NCI-H2029 (cell line): ENCODE data around the gene COL8A1.

Source experiments
- DNase-seq: peaks from one replicate; lab custom pipeline; 2025; lab: John Stamatoyannopoulos, UW

The COL8A1 gene

DNA sequence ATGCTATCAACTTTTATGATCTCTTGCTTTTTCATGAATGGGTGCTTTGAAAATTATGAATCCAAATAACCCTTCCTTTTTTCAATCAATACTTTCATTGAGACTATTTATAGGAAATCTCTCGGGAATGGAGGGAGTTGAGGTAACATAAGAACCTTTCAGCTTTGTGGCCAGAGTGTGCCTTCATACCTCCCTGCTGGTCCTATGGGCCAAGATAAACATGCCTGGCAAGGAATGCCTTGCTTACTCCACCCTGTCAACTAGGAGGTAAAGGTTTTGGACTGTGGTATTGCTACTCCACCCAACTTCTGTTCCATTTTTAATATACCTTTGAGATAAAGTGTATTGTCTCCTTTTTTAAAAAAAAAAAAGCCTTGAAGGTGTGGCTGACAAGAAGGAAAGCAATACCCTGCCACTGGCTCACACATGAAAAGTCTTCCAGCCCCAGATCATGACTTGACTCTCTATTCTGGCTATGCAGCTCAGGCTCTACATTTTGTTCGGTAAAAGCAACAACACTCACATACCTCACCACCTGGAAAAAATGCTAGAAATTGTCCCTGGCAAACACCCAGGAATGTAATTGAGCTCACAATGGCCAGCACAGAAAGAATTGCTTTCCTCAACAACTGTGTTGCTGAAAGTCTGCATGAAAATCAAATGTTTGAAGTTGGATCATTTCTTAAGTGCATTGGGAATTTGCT, 35.8 kb downstream of the COL8A1 start:
- no peak for DNase-seq

DNA sequence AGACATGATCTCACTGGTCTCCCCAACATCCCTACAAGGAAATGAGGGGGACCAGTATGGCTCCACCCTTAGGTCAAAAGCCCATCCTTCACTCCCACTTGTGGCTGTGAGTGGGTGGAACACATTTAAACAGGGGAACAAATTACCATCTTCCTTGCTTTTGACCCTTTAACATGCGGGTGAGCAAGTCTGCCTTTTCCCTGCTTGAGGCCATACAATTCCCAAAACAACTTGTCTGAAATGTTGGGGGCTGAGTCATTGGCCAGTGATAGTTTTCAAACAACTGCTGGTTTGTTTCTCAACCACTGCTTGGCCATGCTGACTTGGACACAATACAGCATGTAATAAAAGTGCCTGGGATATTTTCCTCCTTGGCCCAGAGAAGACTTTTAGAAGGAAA, 39.6 kb downstream of the COL8A1 start:
- DNase-seq = no peak

DNA sequence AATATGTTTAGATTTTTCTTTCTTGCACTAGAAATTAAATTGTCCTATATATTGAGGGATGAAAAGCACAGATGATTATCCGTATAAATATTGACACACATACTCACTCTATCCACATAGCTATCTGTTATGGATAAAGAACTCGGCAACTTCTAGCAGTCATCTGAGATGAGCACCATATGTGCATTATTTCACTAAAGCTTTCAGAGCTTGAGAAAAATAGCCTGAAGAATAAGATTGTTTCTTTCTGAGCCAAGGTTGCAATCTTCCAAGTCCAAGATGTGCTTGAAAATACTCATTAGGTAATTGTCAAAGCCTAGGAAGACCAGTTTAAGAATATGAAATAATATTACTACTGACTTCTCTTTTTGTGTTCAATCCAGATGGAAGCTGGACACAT, 40.5 kb downstream of the COL8A1 start:
- DNase-seq = no peak

DNA sequence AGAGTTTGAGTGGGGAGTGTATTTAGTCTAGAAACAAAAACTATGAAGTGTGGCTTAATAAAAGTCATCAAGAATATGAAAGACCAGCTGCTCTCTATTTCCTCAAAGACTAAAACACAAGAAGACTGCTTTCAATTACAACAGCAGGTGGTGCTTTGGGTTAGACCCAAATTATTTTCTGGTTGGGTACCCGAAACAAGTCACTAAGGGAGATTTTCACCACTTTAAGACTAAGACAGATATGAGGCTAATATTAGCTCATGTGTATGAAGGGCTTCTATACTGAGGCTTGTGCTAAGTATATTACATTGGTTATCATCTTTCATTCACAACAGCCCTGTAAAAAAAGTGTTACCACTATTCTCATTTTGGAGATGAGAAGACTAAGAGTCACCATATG, 43.1 kb downstream of the COL8A1 start:
- no peak for DNase-seq

DNA sequence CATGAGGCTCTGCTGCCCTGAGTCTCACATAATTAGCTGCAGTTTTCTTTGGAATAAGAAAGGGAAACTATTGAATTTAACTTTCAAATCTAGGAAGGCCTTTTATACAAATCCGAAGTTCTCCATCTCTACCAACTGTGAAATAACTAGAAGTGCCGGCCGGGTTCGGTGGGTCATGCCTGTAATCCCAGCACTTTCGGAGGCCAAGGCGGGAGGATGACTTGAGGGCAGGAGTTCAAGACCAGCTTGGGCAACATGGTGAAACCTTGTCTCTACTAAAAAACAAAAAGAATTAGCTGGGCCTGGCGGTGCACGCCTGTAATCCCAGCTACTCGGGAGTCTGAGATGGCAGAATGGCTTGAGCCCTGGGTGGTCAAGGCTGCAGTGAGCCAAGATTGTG, 43.6 kb downstream of the COL8A1 start:
- no peak for DNase-seq

DNA sequence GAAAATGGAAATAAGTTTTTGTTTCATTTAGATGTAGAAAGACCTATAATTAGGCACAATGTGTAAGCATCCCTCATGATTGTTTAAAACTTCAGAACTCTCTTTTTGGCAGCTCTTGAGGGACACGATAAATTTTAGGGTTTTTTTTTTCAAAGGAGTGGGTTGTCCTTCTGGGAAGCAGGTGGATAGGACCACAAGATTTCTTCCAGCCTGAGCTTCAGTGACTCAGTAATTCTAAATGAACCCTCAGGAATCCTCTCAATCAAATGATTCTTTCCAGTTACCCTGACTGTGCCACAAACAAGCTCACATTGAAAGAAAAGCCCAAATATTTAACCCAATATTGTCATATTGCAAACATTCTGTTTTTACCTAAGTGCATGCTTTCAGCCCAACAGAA, 45.1 kb downstream of the COL8A1 start:
- no peak for DNase-seq

DNA sequence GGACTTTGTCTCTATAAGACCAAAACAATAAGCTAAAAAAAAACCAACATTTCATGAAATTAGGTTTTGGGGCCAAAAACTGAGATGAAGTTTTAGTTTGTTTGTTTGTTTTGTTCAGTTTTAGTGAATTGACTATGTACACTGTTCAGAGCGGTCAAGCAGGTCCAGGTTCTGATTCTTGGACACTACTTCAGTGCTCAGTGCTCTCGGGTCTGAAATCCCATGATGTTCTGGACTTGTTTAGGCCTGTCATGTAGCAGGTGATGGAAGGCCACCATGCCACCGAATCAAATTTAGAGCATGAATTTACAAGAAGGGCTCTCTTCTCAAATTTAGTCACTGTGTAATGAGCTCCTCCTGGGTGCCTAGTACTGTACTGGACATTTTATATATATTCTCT, 45.5 kb downstream of the COL8A1 start:
- no peak for DNase-seq

DNA sequence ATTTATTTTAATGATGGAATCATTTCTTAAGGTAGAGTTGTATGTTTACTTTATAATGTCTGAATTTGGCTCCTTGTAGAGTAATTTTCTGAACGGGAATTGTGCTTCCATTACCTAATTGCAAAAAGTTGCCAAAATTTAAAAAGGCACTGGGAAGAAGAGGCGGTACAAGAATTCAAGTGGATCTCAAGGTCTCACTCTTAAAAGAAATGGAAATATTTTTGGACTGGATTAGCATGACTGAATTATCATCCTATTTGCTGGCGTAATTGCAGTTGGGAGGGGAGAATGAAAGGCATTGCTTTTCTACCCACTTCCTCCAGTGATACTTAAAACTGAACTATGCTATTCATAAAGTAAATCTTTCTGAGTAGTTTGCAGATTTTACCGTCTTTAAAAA, 46.2 kb downstream of the COL8A1 start:
- no peak for DNase-seq

DNA sequence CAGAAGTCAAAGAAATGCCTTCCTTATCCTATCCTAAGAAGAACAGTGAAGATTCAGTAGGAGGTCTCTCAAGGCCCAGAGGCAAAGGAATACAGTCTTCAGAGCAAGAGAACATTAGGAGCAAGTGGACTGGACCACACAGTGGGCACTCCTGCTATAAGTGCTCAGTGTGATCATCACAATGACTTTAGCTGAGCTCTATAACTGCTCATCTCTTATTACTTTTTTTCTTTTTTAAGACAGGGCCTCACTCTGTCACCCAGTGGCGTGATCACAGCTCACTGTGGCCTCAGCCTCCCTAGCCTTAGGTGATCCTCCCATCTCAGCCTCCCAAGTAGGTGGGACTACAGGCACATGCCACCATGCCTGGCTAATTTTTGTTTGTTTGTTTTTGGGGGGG, 48.1 kb downstream of the COL8A1 start:
- DNase-seq = no peak

DNA sequence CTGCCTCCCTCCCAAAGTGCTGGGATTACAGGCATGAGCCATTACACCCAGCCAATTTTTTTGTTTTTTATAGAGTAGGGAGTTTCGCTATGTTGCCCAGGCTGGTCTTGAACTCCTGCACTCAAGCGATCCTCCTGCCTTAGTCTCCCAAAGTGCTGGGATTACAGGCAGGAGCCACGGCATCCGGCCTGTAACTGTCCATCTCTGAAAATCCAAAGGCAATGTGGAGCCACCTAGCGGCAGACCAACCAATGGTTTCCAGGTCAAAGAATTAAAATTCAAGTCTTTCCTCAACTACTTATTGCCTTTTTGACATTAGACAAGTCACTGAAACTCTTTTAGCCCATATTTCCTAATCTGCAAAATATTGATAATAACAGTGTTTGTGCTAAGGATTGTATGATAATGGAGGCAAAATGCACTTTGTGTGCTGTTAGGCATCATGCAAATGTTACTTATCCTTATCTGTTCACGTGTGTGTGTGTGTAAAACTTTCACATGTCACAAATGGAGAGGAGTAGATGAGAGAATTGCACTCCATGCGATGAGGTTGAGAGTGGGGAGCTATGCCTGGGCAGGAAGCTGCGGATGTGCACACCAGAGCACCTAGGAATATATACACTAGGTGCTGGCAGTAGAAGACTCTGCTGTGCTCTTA, 48.7 kb downstream of the COL8A1 start:
- DNase-seq = no peak

DNA sequence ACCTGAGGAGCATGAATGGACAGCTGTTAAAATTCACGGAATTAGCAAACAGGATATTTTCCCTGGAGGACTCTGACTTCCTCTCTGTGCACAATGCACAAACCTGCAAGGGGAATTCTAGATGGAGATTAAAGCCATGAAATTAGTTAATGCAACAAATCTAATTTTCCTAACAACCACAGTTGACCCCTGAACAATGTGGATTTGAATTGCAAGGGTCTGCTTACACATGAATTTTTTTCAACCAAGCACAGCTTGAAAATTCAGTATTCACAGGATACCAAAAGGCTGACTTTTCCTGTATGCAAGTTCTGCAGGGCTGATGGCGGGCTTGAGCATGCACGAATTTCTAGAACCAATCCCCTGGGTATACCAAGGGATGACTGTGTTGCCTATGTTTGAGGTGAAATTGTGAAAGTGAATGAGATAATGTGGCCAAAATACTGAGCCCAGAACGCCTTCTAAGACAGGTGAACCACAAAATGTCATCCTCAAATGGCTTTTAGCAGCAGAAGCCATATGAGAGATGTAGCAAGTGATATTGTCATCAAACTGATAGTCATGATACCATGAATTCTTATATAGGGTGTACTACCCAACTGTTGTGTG, 52.5 kb downstream of the COL8A1 start:
- no peak for DNase-seq

DNA sequence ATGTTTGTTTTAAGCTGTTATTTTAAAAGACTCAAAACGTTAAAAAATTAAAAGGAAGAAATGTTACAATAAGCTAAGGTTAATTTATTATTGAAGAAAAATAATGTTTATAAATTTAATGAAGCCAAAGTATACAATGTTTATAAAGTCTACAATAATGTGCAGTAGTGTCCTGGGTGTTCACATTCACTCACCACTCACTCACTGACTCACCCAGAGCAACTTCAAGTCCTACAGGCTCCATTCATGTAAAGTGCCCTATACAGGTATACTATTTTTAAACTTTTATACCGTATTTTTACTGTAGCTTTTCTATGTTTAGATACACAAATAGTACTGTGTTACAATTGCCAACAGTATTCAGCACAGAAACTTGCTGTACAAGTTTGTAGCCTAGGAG, 55.2 kb downstream of the COL8A1 start:
- DNase-seq = no peak

DNA sequence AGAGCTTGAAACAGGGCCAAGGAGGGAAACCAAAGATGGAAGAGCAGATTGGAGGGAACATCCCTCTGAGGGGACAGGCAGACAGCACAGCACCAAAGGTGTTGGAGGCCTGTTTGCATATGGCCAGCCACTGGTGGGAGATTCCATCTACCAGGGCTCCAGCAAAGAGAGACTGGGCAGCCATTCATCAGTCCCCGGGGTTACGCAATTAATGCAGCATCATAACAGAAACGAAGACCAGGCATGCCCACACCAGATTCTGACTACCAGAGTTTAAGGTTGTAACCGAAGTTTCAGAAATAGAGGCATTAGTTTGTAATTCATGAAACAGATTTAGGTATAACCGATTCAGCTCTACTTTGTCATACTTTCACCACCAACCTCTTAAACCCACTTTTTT, 58.1 kb downstream of the COL8A1 start:
- DNase-seq = no peak

DNA sequence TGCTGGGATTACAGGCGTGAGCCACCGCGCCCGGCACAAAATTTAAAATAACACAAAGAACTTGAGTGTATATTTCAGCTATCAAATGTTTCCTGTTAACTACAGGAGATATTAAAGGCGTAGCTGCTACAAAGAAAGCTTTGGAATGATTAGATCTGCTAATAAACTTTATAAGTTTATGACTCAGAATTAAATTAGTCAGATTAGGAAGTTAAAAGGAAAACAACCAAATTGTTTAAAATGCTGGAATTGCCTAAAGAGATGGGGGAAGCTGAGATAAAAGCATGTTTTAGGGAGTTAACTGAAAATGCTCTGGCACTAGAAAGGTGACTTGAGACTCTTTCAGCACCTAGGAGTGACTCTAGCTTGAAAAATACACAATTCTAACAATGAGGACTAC, 58.9 kb downstream of the COL8A1 start:
- DNase-seq = no peak

DNA sequence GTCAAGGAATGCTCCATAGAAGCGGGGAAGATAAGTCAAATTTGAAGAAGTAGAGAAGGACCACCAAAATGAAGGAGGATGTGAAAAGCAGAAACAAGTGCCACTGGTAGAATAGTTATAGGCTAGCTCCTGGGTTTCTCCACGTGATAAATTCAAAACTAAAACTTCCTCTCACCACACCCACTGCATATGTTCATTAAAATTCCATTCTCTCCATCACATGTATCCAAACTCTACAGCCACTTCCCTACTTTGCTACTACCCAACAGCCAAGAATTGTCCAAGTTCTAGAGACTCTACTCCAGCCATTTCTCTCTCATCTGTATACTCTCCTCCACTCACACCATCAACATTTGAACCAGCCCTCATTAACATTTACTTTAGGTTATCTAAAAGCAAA, 60.5 kb downstream of the COL8A1 start:
- DNase-seq = no peak

DNA sequence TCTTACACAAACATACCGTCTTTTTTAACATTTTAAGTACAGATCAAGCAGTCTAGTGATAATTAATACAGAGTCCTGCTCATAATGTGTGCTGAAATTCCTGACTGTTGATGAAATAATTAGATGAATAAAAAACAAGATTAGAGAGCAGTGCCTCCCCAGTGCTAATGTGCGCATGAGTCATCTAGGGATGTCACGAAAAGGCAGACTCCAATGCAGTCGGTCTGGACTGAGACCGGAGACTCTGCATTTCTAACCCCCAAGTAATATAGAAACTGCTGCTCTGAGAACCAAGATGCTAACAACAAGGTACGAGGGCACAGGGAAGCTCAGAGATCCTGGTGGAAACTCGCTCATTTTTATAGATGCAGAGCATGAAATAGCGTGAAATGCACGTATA, 61.4 kb downstream of the COL8A1 start:
- DNase-seq = no peak

DNA sequence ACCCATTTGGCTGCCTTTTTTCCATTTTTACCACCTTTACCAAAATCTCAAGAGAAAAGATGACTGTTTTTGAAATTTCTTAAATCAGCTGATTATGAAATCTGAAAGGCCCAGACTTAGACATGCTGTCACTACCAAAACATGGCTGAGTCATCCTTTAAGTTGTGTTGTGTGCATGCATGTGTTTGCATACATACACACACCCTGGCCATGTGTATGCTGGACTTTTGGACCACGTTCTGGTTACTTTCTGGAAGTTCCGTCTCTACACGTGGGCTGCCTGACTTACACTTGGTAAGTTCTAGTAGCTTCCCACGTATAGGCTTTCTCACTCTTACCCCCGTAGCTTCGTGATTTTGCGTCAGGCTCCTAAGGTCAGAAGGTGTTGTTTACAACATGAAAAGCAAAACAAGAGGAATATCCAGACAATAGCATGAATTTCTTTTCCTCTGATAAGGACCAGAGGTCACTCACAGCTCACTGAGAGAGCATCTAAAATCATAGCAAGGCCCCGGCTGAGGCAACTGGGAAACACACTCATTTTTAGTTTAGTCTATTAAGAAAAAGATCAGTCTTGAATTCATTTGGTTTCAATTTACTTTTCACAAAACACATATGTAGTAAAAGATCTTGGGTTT, 62.4 kb downstream of the COL8A1 start:
- DNase-seq = no peak

DNA sequence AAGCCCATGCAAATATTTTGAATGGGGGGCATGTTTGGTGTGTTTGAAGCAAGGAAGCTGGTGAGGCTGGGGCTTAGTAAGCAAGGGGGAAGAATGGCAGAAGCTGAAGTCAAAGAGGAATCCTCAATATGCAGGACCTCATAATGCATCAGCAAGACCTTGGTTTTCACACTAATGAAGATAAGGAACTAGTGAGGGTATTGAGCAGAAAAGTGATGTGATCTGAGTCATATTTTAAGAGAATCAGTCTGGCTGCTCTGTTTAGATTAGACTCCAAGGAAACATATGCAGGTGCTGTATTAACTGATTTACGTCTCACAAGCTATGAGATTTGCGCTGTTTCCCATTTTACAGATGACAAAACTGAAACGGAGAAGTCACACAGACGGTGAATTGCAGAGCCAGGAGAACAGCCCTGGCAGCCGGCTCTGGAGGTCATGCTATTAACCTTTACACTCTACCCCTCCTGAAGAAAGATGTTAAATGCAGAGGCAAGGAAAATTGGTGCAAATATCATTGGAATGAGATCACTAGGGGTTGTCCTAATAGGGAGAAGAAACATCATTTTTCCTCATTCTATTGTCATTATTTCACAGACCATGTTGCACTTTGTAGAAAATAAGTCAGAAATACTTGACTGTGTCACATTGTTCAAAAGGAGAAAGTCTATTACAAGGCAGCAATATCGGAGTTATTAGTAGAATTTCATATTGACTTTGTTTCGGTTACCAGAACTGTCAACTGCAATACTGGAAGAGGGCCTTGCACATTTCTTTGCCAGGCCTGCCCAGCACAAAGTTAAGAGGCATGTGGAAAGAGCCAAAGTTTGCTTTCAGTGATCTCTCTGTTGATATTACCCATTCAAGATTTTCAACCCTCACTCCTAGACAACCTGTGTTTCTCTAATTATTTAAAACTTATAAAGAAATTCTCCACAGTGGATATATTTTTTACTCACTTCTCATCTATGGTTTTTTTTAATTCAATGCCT, 64.9 kb downstream of the COL8A1 start:
- no peak for DNase-seq

DNA sequence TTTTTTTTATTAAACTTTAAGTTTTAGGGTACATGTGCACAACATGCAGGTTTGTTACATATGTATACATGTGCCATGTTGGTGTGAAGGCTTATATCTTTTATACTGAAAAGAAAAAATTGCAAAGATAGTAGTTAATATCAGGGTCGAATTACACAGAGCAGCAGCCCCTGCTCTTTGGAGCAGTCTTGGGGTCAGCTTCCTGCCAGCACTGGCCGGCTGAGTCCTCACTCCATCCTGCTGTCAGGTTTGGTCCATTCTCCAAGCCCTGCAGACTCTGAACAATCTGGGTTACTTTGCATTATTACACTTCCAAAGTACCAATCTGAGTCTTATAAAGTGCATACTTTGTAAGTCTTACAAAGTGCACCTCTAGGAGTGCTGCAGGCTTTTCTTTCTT, 66.0 kb downstream of the COL8A1 start:
- no peak for DNase-seq

DNA sequence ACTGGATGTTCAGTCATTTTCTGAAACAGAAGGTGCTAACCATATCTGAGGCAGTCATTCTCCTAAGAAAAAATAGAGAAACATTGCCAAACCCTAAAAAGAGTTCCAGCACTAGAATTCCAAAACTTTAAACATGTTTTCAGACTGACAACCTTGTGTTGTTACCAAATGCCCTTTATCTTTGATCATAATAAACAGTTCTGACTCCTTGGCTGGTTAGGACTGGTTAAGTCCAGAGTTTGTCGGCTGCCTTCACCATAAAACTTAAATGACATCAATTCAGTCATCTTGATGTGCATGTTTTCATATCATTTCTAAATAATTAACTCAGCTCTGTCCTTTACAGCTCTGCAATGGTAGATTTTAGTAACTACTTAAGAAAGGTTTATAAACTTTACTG, 68.0 kb downstream of the COL8A1 start:
- no peak for DNase-seq

DNA sequence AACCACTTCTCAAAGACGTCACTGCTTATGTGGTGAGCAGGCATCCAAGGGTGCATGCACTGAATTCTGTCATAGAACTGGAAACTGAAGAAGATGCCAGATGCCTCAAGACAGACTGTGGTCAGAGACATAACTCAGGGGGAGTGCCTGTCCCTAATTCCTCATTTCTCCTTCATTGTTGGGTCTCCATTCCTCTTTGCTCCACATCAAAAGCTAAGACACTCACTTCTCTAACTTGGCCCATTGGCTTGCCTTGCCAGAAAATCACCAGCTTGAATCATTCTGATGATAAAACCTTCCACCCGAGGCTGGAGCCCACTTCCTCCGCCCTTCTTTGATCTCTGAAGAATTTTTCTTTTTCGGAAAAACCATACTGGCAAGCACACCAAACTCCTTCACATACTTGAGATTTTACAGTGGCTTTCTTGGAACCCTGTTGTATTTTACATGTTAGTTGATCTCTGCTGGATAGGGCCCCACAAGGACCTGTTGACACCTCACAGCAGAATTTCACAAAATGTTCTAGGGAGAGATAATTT, 69.9 kb downstream of the COL8A1 start:
- no peak for DNase-seq

DNA sequence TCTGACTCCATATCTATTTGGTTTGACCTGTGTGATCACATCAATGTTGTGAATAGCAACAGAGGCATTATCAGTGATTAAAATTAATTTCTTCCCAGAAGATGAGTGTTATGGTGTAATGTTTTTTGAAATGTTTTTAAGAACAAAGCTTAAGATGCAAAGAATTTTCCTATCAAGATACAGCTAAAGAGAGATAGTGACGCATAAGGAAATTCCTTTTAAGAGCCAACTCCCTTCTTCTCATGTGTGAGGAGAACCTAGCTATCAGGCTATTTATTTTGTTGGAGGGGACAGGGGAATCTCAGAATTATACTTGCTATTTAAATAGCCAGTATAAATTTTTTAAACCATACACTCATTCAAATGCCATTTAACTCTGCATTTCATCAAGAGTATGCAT, 71.3 kb downstream of the COL8A1 start:
- DNase-seq = no peak
